Activated T-cell treated with anti-CD3 and anti-CD28 coated beads, Interleukin-2, amount 50 U/mL, for 72 hours (primary cell): Measurements from ENCODE around the gene FOXL1. TPM values are rescaled to one million over a fixed set of nuclear protein-coding genes. Genes with fewer than 3 reads are reported as not detected.

Experiments used
- ATAC-seq, 2 donors: fragments of 150-1000 bp; cut with Tn5 transposase; replicated peaks in 1 of 2; 2 replicates each; pipeline ENCODE4 v1.10.0; 2021; ENCODE audit warnings: moderate library complexity in 2 of 2, mild to moderate bottlenecking in 1 of 2
- DNase-seq, 2 donors: peaks; one replicate each; pipeline ENCODE4 v3.0.0; 2021 to 2022; ENCODE audit warnings: mixed read lengths in 1 of 2
- H3K27ac Mint-ChIP-seq: one replicate; pipeline ENCODE4 v1.8.0; 2022; ENCODE audit warnings: mild to moderate bottlenecking, moderate library complexity, mixed read lengths
- H3K27me3 Mint-ChIP-seq: one replicate; pipeline ENCODE4 v1.8.0; 2022; ENCODE audit warnings: low read depth, mixed read lengths
- H3K36me3 Mint-ChIP-seq, 2 donors: one replicate each; pipeline ENCODE4 v1.8.0; 2022; ENCODE audit warnings: mixed read lengths in 2 of 2, mild to moderate bottlenecking in 1 of 2; ENCODE audit not compliant: insufficient read depth in 2 of 2
- H3K4me1 Mint-ChIP-seq: one replicate; pipeline ENCODE4 v1.8.0; 2022; ENCODE audit warnings: low read depth, mixed read lengths
- H3K4me3 Mint-ChIP-seq, 2 donors: one replicate each; pipeline ENCODE4 v1.8.0; 2022; ENCODE audit warnings: mild to moderate bottlenecking in 2 of 2, mixed read lengths in 2 of 2, moderate library complexity in 2 of 2
- H3K9me3 Mint-ChIP-seq, 2 donors: one replicate each; pipeline ENCODE4 v1.8.0; 2022; ENCODE audit warnings: mixed read lengths in 2 of 2
- total RNA-seq, 2 donors: library from RNA; stranded (reverse); gene quantifications; one replicate each; pipeline ENCODE4 v1.2.3, GENCODE V29; 2022

FOXL1 gene
- total RNA-seq = under 1 TPM in 1 of 2 donors, not detected in 1; 0.07 TPM

GRCh38 chr16:86578061-86578599 is at the start of gene FOXL1:
Gene FOXL1 (plus strand): TSS chr16:86578549. CDS start chr16:86578724, 175 bp downstream.
- Mint-ChIP-seq H3K27ac (no peak within 1 kb of the TSS), H3K4me1 (peaks cover 13% of the 10 kb centered on the region), H3K36me3 (no peaks in the 10 kb centered on the region), H3K9me3 (no peaks in the 10 kb centered on the region), H3K27me3 (peaks cover 79% of the 10 kb centered on the region), H3K4me3 (peak within 1 kb of the TSS; percentile 70 to 82)
- no peak for DNase-seq
- ATAC-seq = no peak

DNA sequence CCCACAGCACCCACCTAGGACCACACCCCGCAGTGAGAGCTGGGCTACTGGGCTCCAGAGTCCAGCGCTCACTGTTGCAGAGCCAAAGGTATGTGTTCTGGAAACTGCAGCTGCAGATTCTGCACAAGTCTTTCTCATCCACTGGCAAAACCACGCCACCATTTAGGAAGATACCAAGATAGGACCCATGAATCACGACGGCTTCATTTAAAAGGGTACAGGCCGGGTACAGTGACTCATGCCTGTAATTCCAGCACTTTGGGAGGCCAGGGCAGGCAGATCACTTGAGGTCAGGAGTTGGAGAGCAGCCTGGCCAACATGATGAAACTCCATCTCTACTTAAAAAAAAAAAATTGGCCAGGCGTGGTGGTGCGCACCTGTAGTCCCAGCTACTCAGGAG is 49.2 kb upstream of the FOXL1 start:
- H3K27ac Mint-ChIP-seq = no peak overlapping the region
- peaks cover 0 to 6% of the 10 kb centered on the region in 2 donors for H3K36me3 Mint-ChIP-seq
- no peaks in the 10 kb centered on the region for H3K9me3 Mint-ChIP-seq
- H3K27me3 Mint-ChIP-seq = no peaks in the 10 kb centered on the region
- no peak for ATAC-seq
- no peak overlapping the region for H3K4me3 Mint-ChIP-seq
- no peaks in the 10 kb centered on the region for H3K4me1 Mint-ChIP-seq
- no peak for DNase-seq

- Mint-ChIP-seq H3K4me3 (no peak overlapping the region), H3K27ac (no peak overlapping the region), H3K27me3 (no peaks in the 10 kb centered on the region), H3K4me1 (no peaks in the 10 kb centered on the region), H3K36me3 (peaks cover 0 to 6% of the 10 kb centered on the region in 2 donors), H3K9me3 (no peaks in the 10 kb centered on the region)
- ATAC-seq (no peak), DNase-seq (no peak)
These were observed 47.8 kb upstream of the FOXL1 start for GRCh38 chr16:86530251-86531190.

DNA sequence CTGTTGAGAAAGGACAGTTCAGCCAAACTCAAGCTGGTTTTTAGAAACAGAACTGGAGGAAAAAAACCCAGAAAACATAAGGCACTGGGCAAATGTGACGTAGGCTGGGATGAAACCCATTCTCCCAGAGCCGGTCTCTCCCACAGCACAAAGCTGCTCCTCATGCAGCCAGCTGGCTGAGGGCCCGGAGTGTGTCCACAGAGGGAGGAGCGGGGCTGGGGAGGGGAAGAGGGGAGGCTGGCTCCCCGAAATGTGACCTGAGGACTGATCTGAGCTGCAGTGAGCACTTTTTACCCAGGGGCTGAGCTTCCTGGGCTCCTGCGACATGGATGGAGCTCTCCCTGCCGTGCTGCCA is 47.2 kb upstream of the FOXL1 start:
- no peak overlapping the region for H3K4me3 Mint-ChIP-seq
- peaks cover 0 to 6% of the 10 kb centered on the region in 2 donors for H3K36me3 Mint-ChIP-seq
- DNase-seq (no peak), ATAC-seq (no peak)
- H3K27ac Mint-ChIP-seq = no peak overlapping the region
- no peaks in the 10 kb centered on the region for H3K4me1 Mint-ChIP-seq
- no peaks in the 10 kb centered on the region for H3K27me3 Mint-ChIP-seq
- H3K9me3 Mint-ChIP-seq = no peaks in the 10 kb centered on the region

GRCh38 chr16:86531641-86532525 is 46.5 kb upstream of the FOXL1 start:
- DNase-seq = no peak

GRCh38 chr16:86532526-86532815 is 45.9 kb upstream of the FOXL1 start:
- H3K36me3 Mint-ChIP-seq = peaks cover 0 to 6% of the 10 kb centered on the region in 2 donors
- DNase-seq (no peak), ATAC-seq (no peak)

More at GRCh38 chr16:86531641-86532525, 46.5 kb upstream of the FOXL1 start:
- Mint-ChIP-seq H3K27ac (no peak overlapping the region), H3K27me3 (no peaks in the 10 kb centered on the region), H3K4me1 (no peaks in the 10 kb centered on the region), H3K9me3 (no peaks in the 10 kb centered on the region), H3K36me3 (peaks cover 0 to 6% of the 10 kb centered on the region in 2 donors), H3K4me3 (no peak overlapping the region)
- no peak for ATAC-seq

DNA sequence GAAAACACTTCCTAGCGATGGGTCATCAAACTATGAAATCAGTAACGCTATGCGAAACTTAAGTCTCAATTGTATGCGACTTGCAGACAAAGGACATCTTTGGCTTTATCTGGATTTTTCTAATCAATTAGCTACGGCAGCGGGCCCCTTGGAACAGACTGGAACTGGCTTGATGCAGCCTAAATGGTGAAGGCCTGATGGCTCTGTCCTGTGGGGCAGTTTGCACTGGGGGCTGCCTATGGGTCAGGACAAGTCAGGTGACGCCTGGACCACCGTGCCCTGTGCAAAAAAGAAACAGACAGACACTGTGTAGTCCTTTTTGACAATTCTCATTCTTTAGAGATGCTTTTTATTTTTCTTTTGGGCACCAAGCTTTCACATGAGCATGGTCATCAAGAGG is 45.3 kb upstream of the FOXL1 start:
- Mint-ChIP-seq H3K4me1 (no peaks in the 10 kb centered on the region), H3K27ac (no peak overlapping the region), H3K9me3 (no peaks in the 10 kb centered on the region), H3K36me3 (peaks cover 0 to 4% of the 10 kb centered on the region in 2 donors), H3K4me3 (no peak overlapping the region), H3K27me3 (no peaks in the 10 kb centered on the region)
- no peak for DNase-seq
- no peak for ATAC-seq

More at GRCh38 chr16:86532526-86532815, 45.9 kb upstream of the FOXL1 start:
- H3K4me3 Mint-ChIP-seq = no peak overlapping the region
- H3K4me1 Mint-ChIP-seq = no peaks in the 10 kb centered on the region
- H3K9me3 Mint-ChIP-seq = no peaks in the 10 kb centered on the region
- H3K27ac Mint-ChIP-seq = no peak overlapping the region
- no peaks in the 10 kb centered on the region for H3K27me3 Mint-ChIP-seq

GRCh38 chr16:86533767-86534351 is 44.5 kb upstream of the FOXL1 start:
- H3K36me3 Mint-ChIP-seq = peaks cover 0 to 3% of the 10 kb centered on the region in 2 donors
- no peak for ATAC-seq
- no peak for DNase-seq
- H3K4me3 Mint-ChIP-seq = no peak overlapping the region
- no peaks in the 10 kb centered on the region for H3K27me3 Mint-ChIP-seq
- no peaks in the 10 kb centered on the region for H3K9me3 Mint-ChIP-seq
- H3K27ac Mint-ChIP-seq = no peak overlapping the region
- H3K4me1 Mint-ChIP-seq = no peaks in the 10 kb centered on the region

DNA sequence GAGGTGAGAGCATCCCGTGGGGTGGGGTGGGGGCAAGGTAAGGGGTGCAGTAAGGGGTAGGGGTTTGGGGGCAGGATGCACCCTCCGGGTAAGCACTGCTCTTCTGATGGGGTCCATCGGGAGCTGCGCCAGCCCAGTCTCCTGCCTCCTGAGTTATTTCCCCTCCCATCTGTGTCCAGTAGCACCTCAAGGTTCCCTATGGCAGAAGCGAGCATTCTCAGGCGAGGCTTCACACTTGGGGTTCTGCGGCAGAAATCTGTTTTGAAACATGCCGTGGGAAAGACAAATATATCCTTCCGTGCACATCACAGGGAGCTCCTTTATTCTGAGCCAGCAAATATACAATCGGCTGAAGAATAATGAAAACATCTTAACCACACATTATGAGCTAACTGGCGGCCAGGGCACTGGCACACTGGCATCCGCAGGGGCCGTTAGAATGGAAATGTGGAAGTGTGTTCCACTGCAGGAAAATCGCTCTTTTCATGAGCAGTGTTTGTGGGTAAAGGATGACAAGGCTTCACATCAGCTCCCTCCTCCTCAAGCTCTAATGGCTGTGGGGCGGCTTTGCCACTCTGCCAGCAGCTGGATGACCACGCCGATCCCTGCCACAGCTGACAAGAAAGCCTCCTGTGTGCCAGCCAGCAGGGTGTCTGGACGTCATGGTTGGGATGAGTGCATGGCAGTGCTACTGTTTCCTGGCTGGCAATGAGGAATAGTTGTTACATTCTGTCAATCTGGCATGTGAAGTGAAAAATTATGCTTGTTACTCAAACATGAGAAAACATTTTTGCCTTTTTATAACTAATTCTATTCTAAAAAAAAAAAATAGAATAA is 43.4 kb upstream of the FOXL1 start:
- no peak for ATAC-seq
- no peak for DNase-seq
- Mint-ChIP-seq H3K9me3 (no peaks in the 10 kb centered on the region), H3K4me1 (no peaks in the 10 kb centered on the region), H3K27me3 (no peaks in the 10 kb centered on the region), H3K27ac (no peak overlapping the region), H3K4me3 (no peak overlapping the region), H3K36me3 (peaks cover 0 to 6% of the 10 kb centered on the region in 2 donors)

DNA sequence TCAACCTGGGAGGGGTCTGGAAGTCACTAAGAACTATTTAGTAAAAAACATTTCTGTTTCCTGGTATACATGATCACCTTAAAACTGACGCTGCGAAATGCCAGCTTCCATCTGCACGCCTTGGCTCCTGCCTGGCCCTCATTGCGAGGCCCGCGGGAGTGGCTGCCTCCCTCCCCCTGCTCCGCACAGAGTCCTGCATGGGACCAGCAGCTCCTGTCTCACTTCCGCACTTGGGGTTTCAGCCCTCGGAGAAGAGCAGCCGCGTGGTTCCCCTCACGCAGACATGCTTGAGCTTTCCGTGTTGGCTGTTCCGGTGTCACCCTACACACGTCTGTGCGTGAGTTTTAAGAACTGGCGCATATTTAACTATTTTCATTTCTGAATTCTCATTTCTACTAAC is 41.7 kb upstream of the FOXL1 start:
- Mint-ChIP-seq H3K27me3 (no peaks in the 10 kb centered on the region), H3K9me3 (no peaks in the 10 kb centered on the region), H3K4me3 (no peak overlapping the region), H3K36me3 (peaks cover 0 to 6% of the 10 kb centered on the region in 2 donors), H3K4me1 (no peaks in the 10 kb centered on the region), H3K27ac (no peak overlapping the region)
- DNase-seq = no peak
- no peak for ATAC-seq

DNA sequence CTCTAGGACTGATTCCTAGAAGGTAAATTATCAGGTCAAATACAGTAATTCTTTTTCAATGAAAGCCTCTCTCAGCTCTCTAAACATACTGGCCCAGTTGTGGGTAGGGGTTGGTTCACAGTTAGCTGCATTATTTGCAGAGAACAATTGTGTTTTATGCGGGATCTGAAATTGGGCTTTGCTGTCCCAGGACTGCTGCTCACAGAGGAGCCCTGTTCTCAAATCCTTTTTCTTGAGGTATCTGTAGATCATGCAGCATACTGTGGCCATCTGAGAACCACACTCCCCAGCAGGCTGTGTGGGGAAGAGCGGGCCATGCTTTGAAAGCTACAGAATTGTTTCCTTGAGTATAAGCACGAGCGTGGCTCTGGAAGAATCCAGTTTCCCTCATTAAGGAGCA is 40.9 kb upstream of the FOXL1 start:
- H3K4me1 Mint-ChIP-seq = no peaks in the 10 kb centered on the region
- no peak overlapping the region for H3K4me3 Mint-ChIP-seq
- H3K36me3 Mint-ChIP-seq = peaks cover 0 to 6% of the 10 kb centered on the region in 2 donors
- no peaks in the 10 kb centered on the region for H3K9me3 Mint-ChIP-seq
- H3K27me3 Mint-ChIP-seq = no peaks in the 10 kb centered on the region
- H3K27ac Mint-ChIP-seq = no peak overlapping the region
- DNase-seq (no peak), ATAC-seq (no peak)

DNA sequence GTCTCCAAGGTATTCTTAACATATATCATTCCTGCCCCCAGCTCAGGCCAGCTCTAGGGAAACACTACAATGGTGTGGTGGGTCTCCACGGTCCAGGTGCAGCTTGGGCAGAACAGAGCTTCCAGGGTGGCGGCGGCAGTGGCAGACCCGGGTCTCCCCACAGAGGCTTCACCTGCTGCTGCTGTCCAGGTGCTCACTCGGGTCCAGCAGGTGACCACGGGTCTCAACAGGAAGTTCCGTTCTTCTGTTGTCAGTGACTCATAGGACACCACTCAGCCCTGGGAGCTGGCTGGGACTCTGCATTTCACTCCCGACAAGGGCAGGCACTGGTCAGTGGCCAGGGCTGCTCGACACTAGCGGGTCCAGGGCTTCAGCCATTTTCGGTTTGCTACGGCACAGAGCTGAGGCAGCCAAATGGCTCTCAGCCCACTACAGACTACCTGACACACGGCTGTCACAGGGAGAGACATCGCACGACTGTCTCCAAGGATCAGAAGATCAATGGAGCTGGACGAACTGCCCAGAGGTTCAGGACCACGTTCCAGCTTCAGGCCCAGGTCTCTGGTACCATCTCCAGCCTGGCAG is 40.1 kb upstream of the FOXL1 start:
- Mint-ChIP-seq H3K27me3 (no peaks in the 10 kb centered on the region), H3K27ac (no peak overlapping the region), H3K4me1 (no peaks in the 10 kb centered on the region), H3K4me3 (no peak overlapping the region), H3K9me3 (no peaks in the 10 kb centered on the region), H3K36me3 (peaks cover 0 to 6% of the 10 kb centered on the region in 2 donors)
- no peak for ATAC-seq
- no peak for DNase-seq
